Measurements from ENCODE around the gene TTLL8.
"Not testable (repeated sequence)": the region's sequence is repeated elsewhere in the genome, so short reads cannot be mapped to it uniquely, and the experiment has no call there.

Gene TTLL8

DNA sequence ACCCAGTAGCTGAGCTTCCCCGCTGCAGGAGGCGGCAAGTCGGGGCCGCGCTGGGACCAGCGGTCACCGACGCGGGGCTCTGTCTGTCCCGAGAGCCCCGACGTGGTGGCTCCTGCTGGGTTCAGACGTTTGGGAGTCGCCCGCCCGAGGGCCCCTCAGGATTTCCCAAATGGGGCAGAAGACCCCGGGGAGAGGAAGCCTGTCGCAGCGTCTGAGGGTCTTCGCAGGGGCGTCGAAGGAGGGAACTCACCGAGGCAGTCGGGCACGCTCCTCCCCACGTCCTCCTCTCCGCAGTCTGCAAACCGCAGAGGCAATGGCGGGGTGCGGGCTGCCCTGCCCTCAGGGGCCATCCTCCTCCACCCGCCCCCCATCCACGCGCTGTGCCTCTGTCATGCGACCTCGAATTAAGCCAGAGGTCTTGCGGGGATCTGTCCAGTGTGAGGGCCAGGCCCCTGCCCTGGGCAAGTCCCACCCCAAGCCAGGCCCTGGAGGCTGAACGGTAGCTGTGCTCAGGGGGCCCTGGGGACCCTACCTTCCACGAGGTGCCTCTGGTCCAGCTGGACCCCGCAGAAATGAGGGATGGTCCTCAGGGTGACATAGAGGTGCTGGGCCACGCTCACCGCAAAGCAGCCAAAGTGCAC lies 58.0 kb downstream of the TTLL8 start:
- DNase-seq: no peak

DNA sequence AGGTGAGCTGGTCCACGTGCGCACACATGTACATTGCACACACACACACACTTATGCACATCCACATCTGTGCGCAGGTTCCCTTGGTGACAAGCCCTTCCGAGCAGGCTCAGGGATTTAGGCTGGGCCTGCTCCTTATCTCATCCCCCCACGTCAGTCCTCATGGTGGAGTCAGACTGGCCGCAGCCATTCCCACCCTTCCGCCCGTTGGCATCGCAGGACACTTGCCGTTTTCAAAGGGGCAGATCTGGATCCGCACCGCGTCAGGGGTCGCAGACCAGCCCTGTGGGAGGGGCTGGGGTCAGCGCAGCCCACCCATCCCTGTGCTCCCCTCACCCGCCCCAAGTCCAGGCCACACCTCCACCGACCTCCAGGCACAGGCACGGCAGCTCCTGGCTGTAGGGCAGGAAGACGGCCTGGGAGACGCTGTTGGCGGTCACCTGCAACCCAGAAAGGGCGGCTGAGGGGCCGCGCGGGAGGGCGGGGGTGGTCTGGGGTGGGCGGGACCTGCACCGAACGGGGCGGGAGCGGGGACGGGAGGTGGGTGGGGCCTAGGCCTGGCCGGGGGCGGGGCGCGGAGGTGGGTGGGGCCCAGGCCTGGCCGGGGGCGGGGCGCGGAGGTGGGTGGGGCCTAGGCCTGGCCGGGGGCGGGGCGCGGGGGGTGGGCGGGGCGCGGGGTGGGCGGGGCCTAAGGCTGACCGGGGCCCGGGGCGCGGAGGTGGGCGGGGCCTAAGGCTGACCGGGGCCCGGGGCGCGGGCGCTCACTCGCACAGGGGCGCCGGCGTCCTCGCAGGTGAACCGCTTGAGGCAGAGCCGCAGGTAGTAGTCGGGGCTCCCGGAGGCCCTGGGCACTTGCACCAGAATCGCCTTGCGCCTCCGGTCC lies 58.8 kb downstream of the TTLL8 start:
- no peak for DNase-seq

DNA sequence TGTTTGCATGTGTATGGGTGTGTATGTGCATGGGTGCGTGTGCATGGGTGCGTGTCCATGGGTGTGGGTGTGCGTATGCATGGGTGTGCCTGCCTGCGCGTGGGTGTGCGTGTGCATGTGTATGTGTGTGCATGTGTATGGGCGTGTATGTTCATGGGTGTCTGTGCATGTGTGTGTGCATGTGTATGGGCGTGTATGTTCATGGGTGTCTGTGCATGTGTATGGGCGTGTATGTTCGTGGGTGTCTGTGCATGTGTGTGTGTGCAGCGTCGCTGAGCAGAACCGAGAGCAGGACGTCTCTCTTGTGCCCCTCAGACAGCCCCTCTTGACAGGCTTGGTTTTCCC lies 59.4 kb downstream of the TTLL8 start:
- DNase-seq: no peak

DNA sequence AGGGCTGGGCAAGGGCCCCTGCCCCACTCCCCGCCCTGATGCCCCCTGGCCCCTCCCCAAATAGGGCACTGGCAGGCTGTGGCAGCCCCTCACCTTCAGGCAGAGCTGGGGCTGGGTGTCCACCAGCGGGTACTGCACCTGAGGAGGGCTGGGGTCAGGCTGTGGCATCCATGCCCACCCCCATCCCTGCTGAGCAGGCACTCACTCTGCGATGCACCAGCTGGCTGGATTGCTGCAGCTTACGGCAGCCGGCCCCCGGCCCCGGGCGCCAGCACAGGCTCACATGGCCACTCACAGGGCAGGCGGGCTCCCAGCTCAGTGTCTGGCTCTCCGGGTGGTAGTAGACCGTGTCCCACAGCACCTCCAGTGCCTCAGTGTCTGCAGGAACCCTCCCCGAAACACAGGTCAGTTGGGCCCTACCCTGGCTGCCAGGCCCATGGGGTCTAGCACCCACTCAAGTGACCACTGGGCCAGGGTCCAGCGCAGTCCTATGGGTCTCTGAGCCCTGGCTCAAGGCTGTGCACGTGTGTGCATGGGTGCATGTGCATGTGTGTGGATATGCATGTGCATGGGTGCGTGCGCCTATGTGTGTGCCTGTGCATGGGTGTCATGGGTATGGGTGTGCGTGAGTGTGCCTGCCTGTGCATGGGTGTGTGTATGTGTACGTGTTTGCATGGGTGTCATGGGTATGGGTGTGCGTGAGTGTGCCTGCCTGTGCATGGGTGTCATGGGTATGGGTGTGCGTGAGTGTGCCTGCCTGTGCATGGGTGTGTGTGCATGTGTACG lies 60.0 kb downstream of the TTLL8 start:
- no peak for DNase-seq

DNA sequence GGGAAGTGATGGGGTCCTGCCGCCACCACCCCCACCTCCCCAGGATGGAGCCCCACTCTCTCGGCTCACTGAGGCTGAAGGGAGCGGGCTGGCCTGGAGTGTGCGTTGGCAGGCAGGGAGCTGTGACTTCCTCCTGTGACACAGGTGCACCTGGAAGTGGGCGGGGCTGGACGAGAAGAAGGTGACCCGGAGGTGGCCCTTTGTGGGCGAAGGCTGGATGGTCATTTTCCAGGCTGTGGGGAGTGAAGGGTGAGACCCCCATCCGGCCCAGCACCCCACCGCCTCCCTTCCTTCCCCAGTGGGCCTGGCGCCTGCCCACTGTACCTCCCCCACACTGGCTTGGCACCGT lies 60.9 kb downstream of the TTLL8 start:
- no peak for DNase-seq

DNA sequence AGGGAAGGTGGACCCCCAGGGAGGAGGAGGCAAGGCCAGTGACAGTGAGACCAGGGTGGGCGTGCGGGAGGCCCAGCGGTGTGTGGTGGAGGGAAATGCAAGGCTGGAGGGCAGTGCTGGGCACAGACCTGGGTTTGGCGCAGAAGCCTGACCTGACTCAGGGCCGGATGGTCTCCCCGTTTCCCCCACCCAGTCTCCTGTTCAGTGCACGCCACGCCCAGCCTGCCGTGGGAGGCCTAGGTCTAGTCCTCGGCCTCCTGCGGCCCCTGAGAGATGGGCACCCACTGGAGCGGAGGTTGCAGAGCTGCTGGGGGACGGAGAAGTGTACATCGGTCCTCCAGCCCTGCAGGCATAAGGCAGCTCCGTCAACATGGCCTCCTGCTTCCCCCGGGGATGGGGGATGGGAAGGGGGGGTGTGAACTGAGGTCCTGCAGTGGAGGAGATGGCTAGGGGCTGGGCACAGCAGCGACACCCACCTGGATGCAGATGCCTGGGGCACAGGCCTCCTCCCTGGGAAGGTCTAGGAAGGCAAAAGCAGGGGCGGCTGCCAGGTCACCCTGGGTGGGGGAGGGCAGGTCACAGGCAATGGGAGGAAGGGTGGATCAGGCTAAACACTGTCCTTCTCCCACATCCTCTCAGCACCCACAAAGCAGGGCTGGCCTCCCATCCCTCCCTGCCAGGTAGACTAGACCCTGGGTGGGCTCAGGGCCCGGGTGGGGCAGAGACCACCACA lies 61.4 kb downstream of the TTLL8 start:
- DNase-seq: no peak

DNA sequence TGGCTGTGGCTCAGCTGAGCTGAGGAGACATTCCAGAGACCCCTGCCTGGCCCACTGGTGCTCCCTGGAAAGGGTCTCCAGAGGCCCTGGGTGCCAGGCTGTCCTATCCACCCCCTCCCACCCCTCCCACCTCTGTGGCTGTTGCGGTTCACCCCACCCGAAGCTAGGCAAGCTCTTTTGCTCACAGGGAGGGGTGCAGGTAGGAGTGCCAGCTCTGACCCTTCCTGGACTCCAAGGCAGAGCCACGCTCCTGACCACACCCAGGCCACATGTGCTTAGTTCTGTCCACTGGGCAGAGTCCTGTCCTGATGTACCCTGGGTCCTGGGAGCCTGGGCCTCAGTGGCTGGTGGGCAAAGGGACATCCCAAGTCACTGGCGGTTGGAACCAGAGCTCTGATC lies 62.0 kb downstream of the TTLL8 start:
- DNase-seq: no peak

DNA sequence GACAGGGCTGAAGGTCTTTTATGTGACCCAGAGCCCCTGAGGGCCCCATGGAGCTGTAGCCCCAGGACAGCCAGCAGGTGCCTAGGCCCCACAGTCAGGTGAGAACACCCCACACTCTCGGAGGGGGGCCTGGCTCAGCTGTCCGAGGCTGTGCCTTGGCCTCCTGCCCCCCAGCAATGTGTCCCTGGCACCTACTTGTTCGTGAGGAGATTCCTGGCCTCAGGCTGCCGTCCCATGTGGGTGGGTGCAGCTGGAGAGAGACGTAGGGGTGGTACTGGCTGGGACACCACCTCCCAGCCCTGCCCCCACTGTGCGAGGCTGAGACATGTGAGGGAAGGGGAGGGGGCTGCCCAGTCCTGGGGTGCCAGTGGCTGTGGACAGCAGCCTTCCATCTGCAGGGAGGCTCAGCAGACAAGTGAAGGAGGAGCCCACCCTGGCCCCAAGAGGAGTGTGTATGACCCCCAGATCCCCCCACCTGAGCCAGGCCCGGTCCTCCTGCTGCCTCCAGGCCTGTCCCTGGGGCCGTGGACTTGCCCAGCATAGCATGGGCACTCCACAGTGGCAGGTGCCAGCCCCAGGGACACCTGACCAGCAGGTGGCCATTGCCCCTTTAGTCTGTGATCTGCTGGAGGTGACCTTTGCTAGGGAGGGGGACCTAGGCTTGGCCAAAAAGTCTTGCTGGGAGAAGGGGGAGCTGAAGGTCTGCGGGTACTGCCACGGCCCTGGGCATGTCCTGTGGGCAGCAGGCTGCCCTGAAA lies 62.6 kb downstream of the TTLL8 start:
- DNase-seq: no peak

DNA sequence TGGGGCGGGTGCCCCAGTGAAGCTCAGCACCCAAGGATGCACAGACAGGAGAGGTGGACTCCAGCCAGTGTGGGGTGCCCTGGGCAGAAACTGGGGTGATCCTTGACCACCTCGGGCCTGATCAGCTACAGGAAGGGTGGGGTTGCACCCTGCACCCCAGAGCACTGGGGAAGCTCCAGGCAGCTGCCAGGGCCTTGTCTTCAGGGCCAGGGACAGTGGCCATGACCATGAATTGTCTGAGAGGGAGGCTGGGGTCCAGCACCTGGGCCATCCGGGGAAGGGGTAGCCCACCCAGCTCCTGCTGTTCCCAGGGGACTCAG lies 63.1 kb downstream of the TTLL8 start:
- DNase-seq: no peak

DNA sequence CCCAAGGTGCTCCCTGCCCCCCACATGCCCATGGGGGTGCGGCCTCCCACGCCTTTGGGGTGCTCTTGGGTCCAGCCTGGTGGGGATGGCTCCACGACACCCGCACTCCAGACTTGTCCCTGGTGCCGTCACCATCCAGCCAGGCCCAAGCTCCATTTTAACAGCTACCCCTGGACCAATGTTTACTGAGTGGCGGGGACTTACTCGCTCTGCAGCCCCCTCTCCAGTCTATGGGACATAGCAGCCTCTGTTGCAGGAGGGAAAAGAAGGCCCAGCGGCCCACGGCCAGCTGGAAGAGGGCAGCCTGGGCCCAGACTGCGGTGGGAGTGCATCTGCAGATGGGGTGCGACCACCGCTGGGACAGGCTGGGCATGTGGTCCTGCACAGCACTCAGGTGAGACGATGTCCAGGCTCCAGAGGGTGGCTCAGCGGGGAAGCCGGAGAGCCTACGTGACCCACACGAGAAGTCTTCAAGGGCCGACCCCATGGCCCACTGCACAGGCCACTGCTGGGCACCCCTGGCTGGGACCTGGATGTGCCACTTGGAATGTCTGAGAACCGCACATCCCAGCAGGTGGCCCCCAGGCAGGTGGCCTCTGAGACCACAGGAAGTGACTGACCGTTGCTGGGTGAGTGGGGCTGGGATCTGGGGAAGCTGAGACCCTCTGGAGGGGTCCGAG lies 63.6 kb downstream of the TTLL8 start:
- DNase-seq: no peak

DNA sequence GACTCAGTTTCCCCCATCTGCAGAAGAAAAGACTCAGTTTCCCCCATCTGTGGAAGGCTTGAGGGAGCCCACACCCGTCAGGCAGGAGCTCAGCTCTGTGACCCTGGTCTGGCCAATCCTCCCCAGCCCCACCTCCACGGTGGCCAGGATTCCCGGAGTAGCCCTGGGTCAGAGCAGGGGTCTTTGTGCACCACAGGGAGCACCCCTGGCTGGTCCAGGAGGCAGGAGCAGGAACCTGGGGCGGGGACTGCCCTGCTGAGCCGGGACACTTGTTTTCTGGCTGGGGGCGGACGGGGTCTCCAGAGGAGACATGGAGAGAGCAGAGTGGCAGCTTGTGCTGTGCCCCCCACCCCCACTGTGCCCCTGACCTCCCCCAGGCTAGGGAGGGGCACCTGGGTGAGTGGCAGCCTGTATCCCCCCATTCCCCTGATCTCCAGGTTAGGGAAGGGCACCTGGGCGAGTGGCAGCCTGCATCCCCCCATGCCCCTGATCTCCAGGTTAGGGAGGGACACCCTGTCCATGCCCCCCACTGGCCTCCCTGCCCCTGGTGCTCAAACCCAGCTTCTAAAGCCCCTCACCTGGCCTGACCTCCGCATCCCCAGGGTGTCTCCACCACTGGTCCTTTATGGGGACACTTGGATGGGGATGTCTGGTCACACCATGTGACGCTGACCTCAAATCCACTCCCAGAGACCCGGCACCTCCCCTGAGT lies 64.3 kb downstream of the TTLL8 start:
- DNase-seq: no peak

DNA sequence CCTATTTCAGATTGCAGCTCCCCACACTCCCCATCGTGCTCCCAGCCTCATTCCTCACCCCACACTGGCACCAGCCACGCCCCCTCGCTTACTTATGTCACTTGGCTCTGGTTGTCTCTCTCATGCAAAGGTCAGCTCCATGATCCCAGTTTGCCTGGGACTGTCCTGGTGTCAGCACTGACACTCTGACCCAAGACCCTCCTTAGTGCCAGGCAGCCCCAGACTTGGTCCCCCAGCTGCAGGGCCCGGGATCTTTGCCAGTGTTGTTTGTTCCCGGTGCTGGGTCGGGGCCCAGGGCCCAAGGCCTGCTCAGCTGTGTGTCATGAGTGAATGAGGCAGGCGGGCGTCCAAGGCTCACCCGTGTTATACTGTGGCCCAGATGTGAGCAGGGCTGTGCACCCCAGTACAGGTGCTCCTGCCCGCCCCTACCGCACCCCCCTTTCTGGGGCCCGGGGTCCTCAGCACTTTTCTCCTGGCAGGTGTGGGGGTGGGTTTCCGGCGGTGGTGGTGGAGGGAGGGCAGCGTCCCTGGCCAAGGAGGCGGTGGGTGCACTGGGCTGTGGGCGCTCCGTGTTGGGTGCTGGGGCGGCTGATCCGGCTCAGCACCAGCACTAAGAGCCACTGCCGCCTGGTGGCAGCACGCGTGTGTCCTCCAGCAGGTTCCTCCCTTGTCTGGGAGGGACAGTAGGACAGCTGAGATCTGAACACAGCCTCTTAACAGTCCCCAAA lies 65.0 kb downstream of the TTLL8 start:
- DNase-seq: peak; percentile 49

DNA sequence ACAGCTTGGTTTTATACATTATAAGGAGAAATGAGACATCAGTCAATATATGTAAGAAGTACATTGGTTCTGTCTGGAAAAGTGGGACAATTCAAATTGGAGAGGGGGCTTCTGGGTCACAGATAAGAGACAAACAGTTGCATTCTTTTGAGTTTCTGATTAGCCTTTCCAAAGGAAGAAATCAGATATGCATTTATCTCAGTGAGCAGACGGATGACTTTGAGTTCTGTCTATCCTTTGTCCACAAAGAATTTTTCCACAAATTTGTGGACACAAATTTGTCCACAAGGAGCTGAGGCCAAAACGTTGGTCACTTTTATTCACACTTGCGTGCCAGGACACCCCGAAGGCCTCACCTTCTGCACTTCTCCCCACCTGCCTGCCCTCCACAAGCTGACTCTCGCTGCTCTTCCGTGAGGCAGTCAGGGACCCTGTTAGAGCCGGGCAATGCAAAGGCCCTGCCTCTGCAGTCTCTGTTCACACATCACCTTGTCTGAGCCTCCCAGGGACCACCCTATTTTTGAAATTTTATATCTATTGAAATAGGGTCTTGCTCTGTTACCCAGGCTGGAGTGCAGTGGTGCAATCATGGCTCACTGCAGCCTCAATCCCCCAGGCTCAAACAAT lies 66.1 kb downstream of the TTLL8 start:
- no peak for DNase-seq

DNA sequence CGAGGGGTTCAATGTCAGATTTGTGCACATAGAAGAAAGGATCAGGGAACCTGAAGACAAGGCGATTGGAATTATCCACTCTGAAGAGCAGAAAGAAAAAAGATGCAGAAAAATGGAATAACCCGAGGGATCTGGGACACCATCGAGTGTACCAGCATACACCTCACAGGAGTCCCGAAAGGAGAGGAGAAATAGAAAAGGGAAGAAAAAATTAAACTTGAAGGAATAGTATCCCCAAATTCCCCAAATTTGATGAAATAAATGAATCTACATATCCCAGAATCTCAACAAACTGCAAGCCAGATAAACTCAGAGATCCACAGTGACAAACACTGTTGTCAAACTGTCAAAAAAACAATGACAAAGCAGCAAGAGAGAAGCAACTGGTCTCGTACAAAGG lies 66.9 kb downstream of the TTLL8 start:
- no peak for DNase-seq

DNA sequence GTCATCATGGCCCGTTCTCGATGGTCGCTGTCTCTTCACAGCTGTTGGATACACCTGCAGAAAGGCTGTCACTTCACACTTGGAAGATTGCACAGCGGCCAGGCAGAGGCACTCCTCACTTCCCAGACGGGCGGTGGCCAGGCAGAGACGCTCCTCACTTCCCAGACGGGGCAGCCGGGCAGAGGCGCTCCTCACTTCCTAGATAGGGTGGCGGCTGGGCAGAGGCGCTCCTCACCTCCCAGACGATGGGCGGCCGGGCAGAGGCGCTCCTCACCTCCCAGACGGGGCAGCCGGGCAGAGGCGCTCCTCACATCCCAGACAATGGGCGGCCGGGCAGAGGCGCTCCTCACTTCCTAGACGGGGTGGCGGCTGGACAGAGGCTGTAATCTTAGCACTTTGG lies 68.3 kb downstream of the TTLL8 start:
- DNase-seq: not testable (repeated sequence)

DNA sequence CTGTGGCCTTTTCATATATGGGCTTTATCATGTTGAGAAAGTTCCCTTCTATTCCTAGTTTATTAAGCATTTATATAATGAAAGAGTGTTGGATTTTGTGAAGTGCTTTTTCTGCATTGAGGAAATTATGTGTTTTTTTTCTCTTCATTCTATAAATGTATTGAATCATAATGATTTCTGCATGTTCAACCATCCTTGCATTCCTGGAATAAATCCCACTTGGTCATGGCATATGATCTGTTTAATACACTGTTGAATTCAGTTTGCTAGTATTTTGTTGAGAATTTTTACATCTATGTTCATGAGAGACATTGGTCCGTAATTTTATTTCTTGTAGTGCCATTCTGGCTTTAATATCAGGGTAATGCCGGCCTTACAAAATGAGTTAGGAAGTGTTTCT lies 71.8 kb downstream of the TTLL8 start:
- no peak for DNase-seq

DNA sequence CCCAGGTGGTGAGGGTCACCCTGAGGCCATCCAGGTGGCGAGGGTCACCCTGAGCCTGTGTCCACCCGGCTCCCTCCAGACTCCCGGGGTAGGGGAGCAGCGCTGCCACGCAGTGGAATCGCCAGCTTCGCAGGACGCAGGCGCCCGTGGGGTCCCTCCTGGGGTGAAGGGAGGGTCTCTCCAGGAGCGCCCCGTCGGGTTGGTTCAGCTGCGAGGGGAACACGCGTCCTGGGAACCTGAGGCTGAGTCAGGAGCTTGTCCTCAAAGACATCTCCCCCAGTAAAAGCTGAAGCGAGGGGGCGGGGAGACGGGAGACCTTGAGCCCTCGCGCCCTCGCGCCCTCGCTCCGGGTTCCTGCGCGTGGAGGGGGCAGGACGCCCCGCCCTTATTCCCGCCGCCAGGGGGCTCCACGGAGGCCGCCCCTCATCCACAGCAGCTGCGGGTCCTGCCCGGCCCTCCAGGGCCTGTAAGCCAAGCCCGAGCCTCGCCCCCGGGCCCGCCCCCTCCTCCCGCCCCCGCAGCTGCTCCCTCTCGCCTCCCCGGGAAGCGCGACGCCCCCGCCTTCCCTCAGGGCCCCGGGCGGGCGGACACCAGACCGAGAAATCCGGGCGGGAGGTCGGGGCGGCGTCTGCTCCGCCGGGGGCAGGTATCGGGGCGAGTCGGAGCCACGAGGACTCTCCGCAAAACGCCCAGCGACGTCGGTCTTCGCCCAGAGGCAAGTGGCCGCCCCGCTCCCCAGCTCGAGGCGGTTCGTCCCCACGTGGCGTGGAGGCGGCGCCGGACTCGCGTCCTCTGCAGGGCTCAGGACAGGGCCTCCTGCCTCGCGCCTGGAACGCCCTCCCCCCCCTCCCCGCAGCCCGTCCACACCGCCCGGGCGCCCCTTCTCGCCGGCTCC lies 74.7 kb downstream of the TTLL8 start:
- no peak for DNase-seq

DNA sequence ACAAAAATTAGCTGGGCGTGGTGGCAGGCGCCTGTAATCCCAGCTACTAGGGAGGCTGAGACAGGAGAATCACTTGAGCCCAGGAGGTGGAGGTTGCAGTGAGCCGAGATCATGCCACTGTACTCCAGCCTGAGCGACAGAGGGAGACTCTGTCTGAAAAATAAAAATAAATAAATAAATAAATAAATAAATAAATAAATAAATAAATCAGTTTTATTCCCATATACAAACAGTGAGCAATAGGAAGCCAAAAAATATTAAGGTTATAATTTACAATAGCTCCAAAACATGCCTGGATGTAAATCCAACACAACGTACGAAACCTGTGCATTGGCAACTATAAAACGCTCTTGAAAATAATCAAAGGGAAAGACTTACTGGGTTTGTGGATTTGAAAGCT lies 76.3 kb downstream of the TTLL8 start:
- DNase-seq: not testable (repeated sequence)

All from EL (cell line).